HL-60 (cell line): ENCODE measurements around the gene C20orf173.

Experiments used
- DNase-seq, 2 experiments: peaks; one replicate each; pipeline ENCODE4 v3.0.0-alpha.2; 2010 to 2020; ENCODE audit warnings: low read depth in 1 of 2, low spot score in 1 of 2
- H3K27ac ChIP-seq: fragments of 250-450 bp; sonication (Bioruptor Pico); replicated peaks from 2 replicates; pipeline ENCODE4 v1.5.1; 2020; ENCODE audit warnings: mild to moderate bottlenecking, moderate library complexity
- H3K27me3 ChIP-seq: fragments of 250-450 bp; sonication (Bioruptor Pico); 2 replicates; pipeline ENCODE4 v1.5.1; 2021; ENCODE audit warnings: mild to moderate bottlenecking, moderate library complexity; ENCODE audit not compliant: insufficient read depth, poor library complexity, severe bottlenecking
- H3K4me3 ChIP-seq: replicated peaks from 2 replicates; pipeline ENCODE4 v1.5.1; 2011; ENCODE audit warnings: mild to moderate bottlenecking, control low read depth, low read length; ENCODE audit not compliant: insufficient read depth
- GABPA ChIP-seq: IDR thresholded peaks from 2 replicates; pipeline ENCODE4 v1.6.1; 2012; ENCODE audit warnings: low read depth
- POLR2AphosphoS5 ChIP-seq: IDR thresholded peaks from 2 replicates; pipeline ENCODE4 v1.6.1; 2012; ENCODE audit warnings: low read depth
- SPI1 ChIP-seq: IDR thresholded peaks from 2 replicates; pipeline ENCODE4 v1.6.1; 2012; ENCODE audit warnings: low read depth, mild to moderate bottlenecking, borderline replicate concordance
- TF ChIP-seq, protein P1 (sequence below): IDR thresholded peaks from 2 replicates; pipeline ENCODE4 v1.6.1; 2012; ENCODE audit warnings: low read depth; ENCODE audit not compliant: insufficient replicate concordance
- TF ChIP-seq, protein P2 (sequence below): IDR thresholded peaks from one replicate; pipeline ENCODE4 v1.5.1; 2011; ENCODE audit warnings: low read length, control low read depth, inconsistent platforms; ENCODE audit not compliant: insufficient read depth

C20orf173 gene

DNA sequence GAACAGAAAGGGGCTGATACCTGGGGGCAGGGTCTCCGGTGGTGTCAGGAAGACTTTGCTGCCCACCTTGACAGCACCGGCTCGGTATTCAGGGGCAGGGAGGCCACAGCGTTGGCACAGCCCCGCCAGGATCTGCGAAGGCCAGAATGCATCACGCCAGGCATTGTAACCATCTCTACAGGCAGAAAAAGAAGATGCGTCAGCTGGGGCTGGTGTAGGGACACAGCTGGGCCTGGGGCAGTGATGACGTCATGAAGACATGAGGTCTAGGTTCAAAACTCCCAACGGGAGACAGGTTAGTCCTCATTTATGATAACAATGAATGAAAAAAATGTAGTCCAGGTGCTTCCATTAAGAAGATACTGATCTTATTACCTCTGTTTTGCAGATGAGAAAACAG lies 34.4 kb upstream of the C20orf173 start:
- Histone ChIP-seq H3K27ac (no peak overlapping the region), H3K27me3 (no peaks in the 10 kb centered on the region), H3K4me3 (no peak overlapping the region)
- TF ChIP-seq, protein P1, sequence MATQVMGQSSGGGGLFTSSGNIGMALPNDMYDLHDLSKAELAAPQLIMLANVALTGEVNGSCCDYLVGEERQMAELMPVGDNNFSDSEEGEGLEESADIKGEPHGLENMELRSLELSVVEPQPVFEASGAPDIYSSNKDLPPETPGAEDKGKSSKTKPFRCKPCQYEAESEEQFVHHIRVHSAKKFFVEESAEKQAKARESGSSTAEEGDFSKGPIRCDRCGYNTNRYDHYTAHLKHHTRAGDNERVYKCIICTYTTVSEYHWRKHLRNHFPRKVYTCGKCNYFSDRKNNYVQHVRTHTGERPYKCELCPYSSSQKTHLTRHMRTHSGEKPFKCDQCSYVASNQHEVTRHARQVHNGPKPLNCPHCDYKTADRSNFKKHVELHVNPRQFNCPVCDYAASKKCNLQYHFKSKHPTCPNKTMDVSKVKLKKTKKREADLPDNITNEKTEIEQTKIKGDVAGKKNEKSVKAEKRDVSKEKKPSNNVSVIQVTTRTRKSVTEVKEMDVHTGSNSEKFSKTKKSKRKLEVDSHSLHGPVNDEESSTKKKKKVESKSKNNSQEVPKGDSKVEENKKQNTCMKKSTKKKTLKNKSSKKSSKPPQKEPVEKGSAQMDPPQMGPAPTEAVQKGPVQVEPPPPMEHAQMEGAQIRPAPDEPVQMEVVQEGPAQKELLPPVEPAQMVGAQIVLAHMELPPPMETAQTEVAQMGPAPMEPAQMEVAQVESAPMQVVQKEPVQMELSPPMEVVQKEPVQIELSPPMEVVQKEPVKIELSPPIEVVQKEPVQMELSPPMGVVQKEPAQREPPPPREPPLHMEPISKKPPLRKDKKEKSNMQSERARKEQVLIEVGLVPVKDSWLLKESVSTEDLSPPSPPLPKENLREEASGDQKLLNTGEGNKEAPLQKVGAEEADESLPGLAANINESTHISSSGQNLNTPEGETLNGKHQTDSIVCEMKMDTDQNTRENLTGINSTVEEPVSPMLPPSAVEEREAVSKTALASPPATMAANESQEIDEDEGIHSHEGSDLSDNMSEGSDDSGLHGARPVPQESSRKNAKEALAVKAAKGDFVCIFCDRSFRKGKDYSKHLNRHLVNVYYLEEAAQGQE, result no peak
- TF ChIP-seq SPI1 (no peak), POLR2AphosphoS5 (no peak), GABPA (no peak)
- TF ChIP-seq, protein P2, sequence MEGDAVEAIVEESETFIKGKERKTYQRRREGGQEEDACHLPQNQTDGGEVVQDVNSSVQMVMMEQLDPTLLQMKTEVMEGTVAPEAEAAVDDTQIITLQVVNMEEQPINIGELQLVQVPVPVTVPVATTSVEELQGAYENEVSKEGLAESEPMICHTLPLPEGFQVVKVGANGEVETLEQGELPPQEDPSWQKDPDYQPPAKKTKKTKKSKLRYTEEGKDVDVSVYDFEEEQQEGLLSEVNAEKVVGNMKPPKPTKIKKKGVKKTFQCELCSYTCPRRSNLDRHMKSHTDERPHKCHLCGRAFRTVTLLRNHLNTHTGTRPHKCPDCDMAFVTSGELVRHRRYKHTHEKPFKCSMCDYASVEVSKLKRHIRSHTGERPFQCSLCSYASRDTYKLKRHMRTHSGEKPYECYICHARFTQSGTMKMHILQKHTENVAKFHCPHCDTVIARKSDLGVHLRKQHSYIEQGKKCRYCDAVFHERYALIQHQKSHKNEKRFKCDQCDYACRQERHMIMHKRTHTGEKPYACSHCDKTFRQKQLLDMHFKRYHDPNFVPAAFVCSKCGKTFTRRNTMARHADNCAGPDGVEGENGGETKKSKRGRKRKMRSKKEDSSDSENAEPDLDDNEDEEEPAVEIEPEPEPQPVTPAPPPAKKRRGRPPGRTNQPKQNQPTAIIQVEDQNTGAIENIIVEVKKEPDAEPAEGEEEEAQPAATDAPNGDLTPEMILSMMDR, result no peak
- DNase-seq, result no peak

DNA sequence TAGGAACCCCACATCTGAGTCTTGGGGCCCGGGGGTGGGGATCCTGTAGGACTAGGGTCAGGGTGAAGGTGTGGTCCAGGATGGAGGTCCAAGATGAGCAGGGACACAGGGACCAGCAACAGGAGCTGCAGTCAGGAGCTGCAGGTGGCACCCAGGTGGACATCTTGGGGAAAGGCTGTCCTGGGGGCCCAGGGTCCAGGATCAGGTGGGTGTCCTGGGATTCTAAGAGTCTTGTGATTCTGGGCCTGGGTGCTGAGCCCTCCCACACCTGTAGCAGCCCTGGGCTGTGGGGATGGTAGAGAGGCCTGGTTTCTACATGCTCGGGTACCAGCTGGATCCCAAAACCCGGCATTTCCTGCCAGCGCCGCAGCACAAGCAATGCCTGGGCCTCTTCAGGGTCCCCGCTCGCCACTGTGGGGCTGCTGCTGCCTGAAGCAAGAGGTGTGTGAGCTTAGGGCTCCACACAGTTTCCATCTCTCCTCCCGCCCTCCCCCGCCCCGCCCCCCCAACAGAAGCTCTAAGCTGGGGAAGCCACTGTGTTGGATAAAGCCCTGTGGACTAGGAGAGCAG lies 33.2 kb upstream of the C20orf173 start:
- no peak overlapping the region for H3K4me3 ChIP-seq
- H3K27ac ChIP-seq, result no peak overlapping the region
- DNase-seq, result no peak
- TF ChIP-seq, protein P1, result no peak
- TF ChIP-seq, protein P2, result no peak
- TF ChIP-seq SPI1 (no peak), GABPA (no peak), POLR2AphosphoS5 (no peak)
- H3K27me3 ChIP-seq, result no peaks in the 10 kb centered on the region

DNA sequence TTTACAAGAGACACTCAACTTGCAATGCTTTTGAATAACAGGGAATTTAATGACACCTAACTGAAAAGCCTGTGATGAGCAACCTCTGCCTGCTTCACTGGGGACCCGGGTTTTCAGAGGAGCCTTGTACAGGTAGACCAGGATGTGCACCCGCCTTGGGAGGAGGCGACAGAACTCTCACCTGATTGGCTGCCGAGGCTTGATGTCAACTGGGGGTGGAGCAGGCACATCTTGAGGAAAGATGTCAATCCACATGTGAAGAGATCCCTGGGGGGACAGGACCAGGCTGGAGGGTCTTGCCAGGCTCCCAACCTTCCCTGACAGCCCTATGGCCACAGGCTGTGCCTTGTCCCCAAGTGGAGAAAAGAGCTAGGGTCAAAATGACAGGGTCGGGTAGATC lies 32.2 kb upstream of the C20orf173 start:
- no peak for TF ChIP-seq POLR2AphosphoS5
- Histone ChIP-seq H3K27me3 (no peaks in the 10 kb centered on the region), H3K27ac (no peak overlapping the region), H3K4me3 (no peak overlapping the region)
- no peak for DNase-seq

DNA sequence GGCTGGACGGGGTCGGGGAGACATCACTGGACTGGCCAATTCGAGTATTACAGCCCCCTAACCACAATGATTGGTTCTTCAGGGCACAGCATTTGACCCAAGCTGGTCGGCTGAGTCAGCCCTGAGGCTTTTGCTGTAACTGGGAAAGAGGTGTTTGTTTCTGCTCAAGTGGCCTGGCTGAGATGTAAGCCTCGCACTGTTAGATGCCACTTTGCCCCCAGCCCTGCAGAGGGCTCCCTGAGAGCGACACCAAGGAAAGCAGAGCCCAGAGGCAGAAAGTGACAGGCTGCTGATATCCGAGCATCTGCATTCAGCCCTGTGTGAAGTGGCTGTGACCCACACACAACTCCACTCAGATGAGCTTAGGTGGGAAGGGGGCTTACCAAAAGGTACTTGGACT lies 31.8 kb upstream of the C20orf173 start:
- no peak overlapping the region for H3K4me3 ChIP-seq
- no peaks in the 10 kb centered on the region for H3K27me3 ChIP-seq
- peak in 1 of 2 experiments; percentile 53 for DNase-seq
- TF ChIP-seq GABPA, result no peak
- TF ChIP-seq, protein P2, result peak; percentile 47
- TF ChIP-seq, protein P1, result no peak
- no peak overlapping the region for H3K27ac ChIP-seq
